Skin of body (tissue), 3 donors: ENCODE results near the gene FAM161B. TPM values are rescaled to one million over a fixed set of nuclear protein-coding genes. Genes with fewer than 3 reads are reported as not detected.

ENCODE experiments used
- DNase-seq: peaks from one replicate; lab custom pipeline; 2025; lab: John Stamatoyannopoulos, UW
- small RNA-seq: library from RNA; depleted of rRNA; stranded (forward); fragments of <200 nt; gene quantifications from one replicate; pipeline ENCODE3, GENCODE V24; 2014; ENCODE audit warnings: low replicate concordance
- total RNA-seq: library from RNA; depleted of rRNA; stranded (reverse); fragments of >200 nt; gene quantifications from one replicate; pipeline ENCODE4 v1.2.3, GENCODE V29; 2014

The FAM161B gene
- total RNA-seq, 1 donor from 2014 or later, result 3.4 TPM

GRCh38 chr14:73884438-73885190 is 65.3 kb downstream of the FAM161B start:
- no peak for DNase-seq

Small RNA genes lying within 50 kb of the gene (small RNA-seq; reads per million reads assigned to genes)
- gene RF00019, result not detected

Other genes starting within 250 kb of the FAM161B start
- 15.7 TPM for gene PNMA1, start 235.7 kb downstream of the FAM161B start, total RNA-seq
- gene PTGR2, start 98.3 kb downstream of the FAM161B start, total RNA-seq, result 3.7 TPM
- 61.0 TPM for gene ZNF410, start 63.2 kb downstream of the FAM161B start, total RNA-seq
- 15.0 TPM for gene COQ6, start 208 bp upstream of the FAM161B start, total RNA-seq
- 8.9 TPM for gene ENTPD5, start 69.2 kb upstream of the FAM161B start, total RNA-seq
- 11.2 TPM for gene BBOF1, start 69.3 kb upstream of the FAM161B start, total RNA-seq
- 32.7 TPM for gene ALDH6A1, start 134.4 kb upstream of the FAM161B start, total RNA-seq
- 11.5 TPM for gene LIN52, start 134.9 kb upstream of the FAM161B start, total RNA-seq